ENCODE results near the gene C1orf210.

GRCh38 chr1:43296207-43296606 lies 10.8 kb upstream of the C1orf210 start:
- TF ChIP-seq CTCF (IDR thresholded peaks at IDR 0.05) (no peak), EP300 (IDR thresholded peaks at IDR 0.05) (no peak)
